NOMO-1 treated with DMSO at 0.1 percent for 48 hours (cell line): ENCODE data around the gene KIF16B.

Experiments used
- DNase-seq: peaks from one replicate; lab custom pipeline; 2025; ENCODE audit not compliant: unreplicated experiment; lab: John Stamatoyannopoulos, UW

The KIF16B gene

DNA sequence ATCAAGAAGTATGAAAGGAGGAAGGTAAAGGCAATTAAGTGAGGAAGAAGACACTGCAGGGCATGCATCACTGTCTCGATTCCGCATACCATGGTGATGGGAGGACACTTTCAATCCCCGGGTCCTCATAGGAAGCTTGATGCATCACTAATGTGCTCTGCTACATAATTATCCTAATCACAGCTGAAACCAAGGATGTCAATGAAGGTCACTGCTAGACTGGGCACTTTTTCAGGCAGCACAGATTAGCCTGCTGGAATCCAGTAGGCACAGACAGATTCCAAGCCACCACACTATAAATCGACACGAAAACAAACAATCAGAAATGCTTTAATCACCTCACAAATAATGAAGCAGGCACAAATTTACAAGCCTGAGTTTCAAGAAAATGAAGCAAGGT is 206.7 kb downstream of the KIF16B start:
- no peak for DNase-seq

DNA sequence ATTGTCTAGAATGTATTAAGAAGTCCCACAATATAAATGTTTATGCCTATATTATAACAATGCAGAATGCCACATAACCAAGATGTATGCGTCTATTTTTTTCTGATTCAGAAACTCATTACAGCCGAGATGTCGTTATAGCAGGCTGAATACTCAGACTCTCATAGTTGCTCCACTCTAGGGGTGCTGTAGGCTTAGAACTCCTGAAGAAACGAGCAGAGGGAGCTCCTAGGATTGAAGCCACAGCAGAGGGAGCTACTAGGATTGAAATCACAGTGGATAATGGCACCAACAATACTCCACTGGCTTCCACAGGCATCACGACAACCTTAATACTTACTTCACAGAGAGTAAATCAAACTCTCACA is 208.9 kb downstream of the KIF16B start:
- no peak for DNase-seq

DNA sequence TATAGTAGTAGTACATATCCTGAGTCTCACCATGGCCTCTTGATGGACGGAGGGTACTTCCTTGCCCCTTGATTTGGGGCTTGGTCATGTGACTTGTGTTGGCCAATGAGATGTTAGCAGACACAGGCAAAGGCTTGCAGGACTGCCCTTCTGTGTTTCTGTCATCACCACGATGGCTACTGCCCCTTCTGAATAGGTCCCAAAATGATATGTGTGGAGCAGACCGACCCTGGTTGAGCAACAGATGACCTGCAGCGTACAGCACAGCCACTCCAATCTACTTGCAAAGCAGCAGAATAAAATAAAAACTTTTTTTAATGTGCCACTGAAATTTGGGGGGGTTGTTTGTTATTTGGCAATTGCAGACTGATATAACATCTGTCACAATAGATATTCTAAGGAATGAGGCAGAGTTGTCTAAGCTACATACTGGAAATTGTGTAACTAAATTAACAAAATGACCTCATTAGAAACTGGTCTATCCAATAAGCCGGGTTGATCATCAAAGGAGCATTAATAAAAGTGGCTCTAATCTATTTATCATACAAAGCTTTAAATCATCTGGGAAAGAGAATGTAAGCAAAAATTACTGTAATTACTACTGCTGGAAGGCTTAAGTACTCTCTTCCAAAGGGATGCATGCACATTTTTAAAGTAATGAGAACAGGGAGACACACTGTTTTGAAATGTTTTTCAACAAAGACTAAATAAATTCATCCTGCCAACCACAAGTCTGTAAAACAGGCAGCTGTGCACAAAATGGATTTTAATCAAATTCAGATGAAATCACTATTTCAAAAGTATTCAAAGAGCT is 209.5 kb downstream of the KIF16B start:
- no peak for DNase-seq

DNA sequence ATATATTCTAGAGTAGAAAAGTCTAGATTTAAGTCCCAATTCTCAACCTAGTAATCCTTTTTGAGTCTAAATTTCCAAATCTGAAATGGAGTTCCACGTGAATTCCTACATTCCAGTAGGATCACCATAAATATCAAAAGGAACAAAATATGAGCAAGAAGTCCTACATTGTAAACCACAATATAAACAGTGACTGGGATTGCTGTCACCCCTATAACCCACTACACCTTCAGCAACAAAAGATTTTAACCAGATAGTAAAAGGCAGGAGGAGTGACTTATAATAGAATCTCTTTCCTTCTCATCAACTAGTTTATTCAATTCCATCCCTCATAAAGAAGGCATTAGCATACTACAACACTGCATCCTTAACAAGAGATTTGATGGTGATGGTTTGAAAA is 210.6 kb downstream of the KIF16B start:
- no peak for DNase-seq

DNA sequence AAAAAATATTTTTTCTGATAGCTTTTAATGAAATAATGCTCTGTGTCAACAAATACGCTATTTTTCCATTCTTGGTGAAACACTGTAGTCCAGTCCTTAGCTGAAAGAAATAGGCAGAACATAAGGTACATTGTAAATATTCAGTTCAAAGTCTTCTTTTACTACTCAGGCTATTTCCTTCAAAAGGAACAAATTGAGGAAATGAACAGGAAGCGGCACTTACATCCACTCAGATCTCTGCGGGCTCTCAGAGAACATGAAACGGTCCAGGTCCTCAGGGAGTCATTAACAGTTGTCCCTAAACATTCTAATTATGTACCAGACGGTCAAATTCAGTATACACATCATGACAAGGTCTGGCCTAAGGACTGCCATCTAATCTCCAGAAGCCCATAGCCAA is 212.6 kb downstream of the KIF16B start:
- no peak for DNase-seq

DNA sequence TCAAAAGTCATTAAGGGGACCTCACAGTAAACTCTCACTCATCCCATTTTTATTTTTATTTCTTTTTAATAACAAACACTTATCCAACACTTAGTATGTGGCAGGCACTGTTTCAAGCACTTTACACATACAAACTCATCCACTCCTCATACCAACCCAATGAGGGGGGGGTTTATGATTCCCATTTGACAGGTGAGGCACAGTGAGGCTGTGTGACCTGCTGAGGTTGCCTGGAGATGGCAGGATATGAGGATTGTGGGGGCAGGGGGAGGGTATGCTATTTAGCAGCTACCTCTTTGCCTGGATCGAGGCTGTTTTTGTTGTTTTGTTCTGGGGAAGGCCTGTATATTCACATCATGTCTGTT is 219.8 kb downstream of the KIF16B start:
- no peak for DNase-seq

DNA sequence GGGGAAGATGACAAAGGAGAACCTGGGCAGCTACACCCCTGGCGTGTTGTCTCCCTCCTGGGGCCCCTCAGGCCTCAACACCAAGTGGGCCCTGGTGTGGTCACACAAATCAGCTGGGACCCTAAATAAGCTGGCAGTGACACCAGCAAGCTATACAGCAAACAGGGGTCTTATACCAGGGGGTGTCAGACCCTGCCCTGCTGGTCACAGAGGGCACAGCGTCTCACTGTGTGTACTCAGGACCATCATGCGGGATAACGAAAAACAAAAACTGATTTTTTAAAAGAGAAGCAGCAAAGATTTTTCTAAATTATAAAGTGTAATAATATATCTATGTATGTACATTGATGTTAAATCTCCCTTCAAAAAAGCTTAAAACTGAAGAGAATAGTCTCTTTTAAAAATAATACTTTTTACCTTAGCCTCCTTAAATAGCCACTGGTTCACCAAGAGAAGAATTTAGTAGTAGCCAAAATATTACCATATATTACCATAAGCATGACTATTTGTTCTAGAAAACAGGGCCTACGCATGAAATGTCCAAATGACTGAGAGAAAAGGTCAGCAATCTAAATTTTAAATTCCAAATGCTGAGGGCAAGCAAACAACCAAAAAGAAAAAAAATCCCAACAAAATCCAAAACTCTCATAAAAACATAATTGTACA is 220.4 kb downstream of the KIF16B start:
- no peak for DNase-seq

DNA sequence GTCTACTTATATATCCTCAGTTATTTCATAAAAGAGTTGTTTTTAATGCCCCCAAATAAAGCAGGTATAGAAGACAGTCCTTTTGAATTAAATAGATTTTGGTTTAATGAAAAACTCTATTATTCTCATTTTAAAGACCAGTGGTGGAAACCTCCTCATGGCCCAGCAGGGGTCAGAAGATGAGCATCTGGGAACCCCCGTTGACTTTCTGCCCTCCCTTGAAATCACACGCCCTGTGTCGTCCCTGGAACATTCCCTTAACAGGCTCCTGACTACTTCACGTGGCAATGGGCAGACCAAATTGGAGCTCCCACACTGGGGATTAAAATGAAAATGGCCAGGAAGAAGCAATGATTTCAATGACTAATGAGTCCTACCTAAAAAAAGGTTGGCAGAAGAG is 220.9 kb downstream of the KIF16B start:
- DNase-seq: no peak

DNA sequence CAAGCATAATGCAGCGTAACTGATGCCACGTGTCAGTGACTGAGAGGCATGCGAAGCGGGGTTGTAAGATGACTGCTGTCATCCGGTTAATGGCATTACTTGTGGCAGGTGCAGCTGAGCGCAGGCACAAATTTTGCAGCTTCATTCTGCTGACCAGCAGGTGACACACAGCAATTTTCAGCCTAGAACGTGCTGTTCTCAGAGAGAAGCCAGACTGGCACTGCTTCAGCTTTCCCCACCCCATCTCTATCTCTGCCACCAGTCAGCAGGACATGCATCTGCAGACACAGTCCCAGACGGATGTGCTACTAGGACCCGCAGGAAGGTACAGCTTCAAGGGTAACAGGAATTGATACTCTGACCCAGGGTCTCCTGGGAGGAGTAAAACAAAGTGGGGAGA is 221.8 kb downstream of the KIF16B start:
- DNase-seq: no peak

DNA sequence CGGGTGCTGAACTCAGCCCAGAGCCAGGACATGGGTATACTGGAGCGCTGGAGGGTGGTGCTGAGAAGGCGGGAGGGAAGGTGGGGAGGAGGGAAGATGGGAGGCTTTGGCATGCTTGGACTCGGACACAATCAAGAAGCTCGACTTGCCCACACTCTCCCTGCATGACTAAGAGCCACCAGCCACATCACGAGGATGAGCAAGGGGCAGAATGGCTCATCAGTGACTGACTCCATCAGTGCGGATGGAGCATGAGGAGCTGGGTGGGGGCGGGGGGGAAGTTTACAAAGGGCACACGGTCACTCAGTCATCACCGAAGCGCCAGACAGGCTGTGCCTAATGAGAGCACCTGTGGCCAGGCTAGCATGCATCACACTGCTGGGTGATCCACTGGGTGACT is 222.8 kb downstream of the KIF16B start:
- no peak for DNase-seq

DNA sequence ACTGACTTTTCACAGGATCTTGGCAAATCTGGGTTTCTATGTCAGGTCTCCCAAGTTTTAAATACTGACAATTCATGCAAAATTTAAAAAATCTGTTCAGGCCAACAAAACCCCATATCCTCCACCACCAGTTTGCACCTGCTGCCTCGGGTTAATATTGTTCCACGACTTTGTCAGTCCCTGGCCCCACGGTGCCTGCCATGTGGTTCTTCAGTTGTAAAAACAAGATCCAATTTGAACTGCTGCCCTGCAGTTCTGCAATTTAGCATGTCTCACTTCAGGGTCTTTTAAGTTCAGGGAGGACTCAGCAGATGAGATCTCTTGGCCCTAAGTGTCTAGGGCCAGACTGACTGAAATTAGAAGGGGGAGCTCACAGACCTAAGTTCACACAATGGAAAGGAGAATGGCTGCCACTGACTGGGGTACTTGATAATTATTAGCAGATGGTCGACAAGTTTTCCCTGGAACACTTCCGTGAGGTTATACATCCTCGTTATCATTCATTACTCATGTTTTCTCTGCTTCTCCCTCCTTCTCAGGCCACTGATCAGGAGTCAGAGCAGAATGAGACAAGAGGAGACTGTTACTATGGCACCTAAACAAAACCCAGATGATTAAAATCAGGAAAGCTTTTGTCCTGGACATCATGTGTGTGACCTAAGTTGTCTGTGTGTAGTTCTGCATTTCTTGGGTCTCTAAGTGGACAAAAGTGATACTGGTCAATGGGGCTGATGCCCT is 223.6 kb downstream of the KIF16B start:
- DNase-seq: no peak

DNA sequence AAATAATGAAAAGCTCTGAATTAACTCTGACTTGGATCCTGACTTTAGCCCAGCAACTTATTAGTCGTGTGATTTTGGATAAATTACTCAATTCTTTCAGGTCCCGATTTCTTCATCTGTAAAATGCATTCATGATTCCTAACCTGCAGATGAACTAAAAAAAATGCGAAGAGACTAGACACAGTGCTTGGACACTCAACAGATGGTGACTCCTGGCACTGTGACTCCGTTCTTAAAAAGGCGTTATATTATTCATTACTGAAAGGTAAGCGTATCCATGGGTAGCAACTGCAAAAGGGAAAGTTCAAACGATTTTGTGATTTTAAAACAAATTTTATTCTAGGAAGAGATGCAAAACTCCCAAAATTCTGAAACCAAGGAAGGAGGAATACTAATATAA is 226.3 kb downstream of the KIF16B start:
- DNase-seq: no peak

DNA sequence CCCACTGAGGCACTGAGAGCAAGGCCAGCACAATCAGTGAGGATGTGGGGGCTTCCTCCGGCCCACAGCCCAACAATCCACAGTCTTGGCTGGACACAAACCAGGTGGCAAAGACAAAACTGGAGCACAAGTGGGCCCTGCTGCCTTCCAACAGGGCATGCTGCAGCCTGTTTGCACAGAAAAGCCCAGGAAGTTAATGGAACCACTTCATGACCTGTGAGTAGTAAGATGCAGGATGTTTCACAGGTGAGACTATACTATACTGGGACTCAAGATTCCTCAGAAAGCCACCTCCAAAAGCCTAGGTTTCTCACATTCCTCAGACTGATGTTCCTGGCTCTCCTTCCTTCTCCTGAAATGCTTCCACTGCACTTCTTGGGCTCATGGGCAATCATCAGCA is 235.5 kb downstream of the KIF16B start:
- DNase-seq: no peak

DNA sequence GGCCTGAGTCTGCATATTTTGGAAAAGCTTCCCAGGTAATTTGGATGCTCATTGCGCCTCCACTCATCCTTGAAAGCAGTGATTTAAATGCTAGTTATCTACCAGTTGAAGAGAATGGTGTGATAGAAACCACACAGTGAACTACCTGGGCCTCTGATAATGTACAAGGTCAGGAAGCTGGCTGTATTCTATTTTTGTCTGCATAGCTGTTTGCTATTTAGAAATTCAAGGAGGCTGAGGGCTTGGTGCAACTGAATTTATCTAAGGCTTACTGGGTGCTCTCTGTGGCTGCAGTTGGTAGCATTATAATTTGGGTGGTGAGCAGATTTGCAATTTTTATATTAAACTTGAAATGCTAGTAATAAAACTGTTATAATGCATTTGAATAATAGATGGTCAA is 245.6 kb downstream of the KIF16B start:
- no peak for DNase-seq

DNA sequence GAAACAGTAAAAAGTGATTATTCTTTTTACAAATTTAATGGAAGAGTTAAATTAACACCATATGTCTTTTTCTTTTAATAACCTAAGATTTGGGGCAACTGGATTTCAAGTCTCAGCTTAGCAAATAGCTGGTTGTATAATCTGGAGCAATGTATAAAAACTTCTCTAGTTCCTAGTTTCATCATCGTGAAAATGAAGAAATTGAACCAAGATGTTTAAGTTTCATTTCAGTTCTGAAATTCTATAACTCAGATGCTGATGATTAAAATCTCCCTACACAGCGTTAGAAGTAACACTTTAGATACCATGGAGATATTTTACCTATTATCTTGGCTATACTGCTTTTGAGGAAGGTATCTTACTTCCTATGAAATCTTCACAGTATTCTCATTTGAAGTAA is 252.0 kb downstream of the KIF16B start:
- peak; percentile 27 for DNase-seq

DNA sequence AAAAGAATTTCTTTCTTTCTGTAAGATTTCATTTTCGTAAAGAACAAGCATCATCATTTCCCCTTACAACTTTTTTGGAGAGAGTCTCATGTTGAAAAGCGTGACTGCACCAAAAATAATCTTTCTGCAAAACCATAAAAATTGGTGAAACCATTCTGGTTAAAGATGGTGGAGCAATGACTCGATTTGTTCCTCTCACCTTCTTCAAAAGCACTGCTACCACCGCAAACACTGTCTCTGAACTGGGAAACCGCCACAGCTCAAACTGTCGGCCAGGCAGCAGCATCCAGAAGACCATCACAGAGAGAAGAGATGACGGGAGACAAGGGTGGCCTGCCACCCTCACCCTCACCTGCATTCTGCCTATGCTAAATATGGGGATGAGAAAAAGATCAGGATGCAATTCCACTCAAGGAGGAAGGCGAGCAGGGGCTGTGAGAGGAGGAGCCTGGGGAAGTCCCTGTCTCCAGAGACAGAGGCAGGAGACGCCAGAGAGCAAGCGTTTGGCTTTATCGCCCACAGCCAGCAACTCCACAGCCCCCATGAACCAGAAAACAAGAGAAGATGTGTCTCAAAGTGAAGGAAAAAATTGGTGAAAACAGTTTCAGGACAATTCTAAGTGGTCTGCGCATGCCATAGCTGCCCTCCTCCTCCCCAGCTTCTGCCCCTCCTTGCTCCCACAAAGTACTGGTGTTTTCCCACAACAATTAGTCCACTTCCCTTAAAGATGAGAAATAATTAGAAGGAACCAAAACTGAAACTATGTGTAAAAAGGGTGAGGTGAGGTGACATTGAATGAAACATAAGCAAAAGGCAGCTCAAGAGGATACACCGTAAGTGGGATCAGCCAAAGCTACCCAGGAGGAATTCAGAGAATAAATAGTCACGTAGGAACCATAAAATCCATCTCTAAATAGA is 255.5 kb downstream of the KIF16B start:
- DNase-seq: peak; percentile 83

DNA sequence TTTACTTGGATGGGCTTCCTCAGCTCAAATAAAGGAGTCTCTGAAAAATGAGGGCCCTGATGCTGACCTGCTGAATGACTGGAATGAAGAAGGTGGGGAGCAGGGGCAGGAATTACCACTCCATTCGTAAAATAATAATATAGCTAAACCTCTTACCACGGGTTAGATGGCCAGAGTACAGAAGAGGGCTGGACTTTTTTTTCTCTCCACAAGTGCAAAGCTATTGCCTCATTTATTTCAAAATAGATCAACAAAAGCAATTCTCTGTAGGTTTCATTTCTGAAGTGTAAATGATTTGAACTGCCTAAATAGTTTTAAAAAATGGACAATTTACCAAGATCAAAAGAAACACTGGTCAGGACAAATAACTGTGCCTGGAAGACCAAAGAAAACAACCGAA is 256.7 kb downstream of the KIF16B start:
- no peak for DNase-seq

DNA sequence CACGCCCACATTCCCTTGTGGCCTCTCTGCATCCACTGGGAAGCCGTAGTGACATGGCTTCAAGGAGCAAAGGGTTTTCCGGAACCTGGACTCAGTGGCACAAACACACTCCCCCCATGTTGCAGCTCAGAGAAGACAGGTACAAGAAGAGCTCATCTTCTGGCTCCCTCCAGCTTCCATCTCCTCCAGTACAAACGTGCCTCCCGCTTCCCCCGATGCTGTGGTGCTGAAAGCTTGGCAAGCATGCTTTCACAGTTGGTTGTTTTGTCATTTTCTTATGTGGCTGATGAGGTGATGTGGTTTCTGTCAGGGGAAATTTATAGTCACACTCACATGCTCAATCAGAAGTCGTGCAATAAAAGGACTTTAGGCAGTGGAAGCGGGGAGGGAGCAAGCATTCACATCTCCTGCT is 258.5 kb downstream of the KIF16B start:
- no peak for DNase-seq

DNA sequence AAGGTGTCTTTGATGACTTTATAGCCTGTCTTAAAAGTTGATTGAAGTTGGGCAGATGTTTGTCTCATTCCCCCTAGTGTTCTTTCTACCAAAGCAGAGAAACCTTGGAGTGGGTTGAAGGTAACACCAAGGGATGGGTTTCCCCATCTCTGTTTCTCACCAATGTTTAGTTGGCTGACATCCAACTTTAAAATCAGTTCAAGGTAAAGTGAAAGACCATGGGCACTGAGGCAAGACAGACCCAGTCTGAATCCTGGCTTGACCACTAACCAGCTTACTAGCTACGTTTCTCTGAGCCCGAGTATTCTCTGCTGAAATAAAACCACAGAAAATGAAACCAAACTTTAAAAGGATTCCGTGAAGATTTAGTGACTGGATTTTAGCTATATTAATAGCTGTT is 258.9 kb downstream of the KIF16B start:
- DNase-seq: no peak

DNA sequence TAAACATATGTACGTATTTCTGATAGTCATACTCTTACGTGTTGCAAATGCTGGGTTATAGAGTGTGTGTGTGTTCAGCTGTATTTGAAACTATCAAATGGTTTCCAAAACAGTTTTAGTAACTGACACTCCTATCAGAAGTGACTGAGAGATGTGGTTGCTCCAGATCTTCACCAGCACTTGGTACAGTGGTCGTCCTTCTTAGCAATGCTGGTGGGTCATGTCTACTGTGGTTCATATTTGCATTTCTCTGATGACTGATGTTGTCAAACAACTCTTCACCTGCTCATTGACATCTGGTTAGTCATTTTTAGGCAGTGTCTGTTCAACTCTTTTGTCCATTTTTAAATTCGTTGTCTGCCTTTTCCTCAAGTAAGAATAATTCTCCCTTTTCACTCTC is 259.3 kb downstream of the KIF16B start:
- DNase-seq: no peak

DNA sequence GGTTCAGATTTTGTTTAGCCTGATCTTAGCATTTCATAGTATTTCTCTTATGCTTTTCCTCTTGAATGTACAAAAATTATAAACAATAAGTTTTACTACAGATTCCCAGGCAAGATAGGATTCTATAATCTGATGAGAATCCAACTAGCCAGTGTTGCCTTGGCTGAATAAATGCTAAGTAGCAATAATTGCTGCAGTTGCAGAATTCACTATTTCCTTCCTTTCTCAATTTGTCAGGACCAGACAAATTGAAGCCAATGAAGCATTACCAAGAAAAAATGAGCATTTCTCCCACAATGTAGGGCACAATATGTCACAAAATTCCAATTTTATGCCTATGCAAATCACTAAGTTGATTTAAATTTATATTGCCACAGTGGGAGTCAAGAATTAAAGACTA is 260.2 kb downstream of the KIF16B start:
- DNase-seq: no peak
